ENCODE results near the gene C2CD4A.

Gene C2CD4A

GRCh38 chr15:62103431-62103830 lies 36.7 kb downstream of the C2CD4A start:
- no peak overlapping the region for H3K4me3 ChIP-seq (ENCODE audit: low read length)
- no peak for TF ChIP-seq CTCF (conservative IDR thresholded peaks at IDR 0.05; ENCODE audit: low read depth, low read length)
- no peak for DNase-seq (ENCODE audit: low read depth)

- no peak for TF ChIP-seq CTCF (conservative IDR thresholded peaks at IDR 0.05; ENCODE audit: low read depth, low read length)
- DNase-seq (ENCODE audit: low read depth), result no peak
- no peak overlapping the region for H3K4me3 ChIP-seq (ENCODE audit: low read length)
Observed at GRCh38 chr15:62104401-62104800, 37.6 kb downstream of the C2CD4A start.

- no peak for DNase-seq (ENCODE audit: low read depth)
- no peak overlapping the region for H3K4me3 ChIP-seq (ENCODE audit: low read length)
- no peak for TF ChIP-seq CTCF (conservative IDR thresholded peaks at IDR 0.05; ENCODE audit: low read depth, low read length)
Observed at GRCh38 chr15:62104846-62105245, 38.1 kb downstream of the C2CD4A start.

GRCh38 chr15:62105266-62105665 lies 38.5 kb downstream of the C2CD4A start:
- TF ChIP-seq CTCF (conservative IDR thresholded peaks at IDR 0.05; ENCODE audit: low read depth, low read length), result no peak
- DNase-seq (ENCODE audit: low read depth), result no peak
- no peak overlapping the region for H3K4me3 ChIP-seq (ENCODE audit: low read length)

GRCh38 chr15:62106096-62106495 lies 39.3 kb downstream of the C2CD4A start:
- no peak for DNase-seq (ENCODE audit: low read depth)
- TF ChIP-seq CTCF (conservative IDR thresholded peaks at IDR 0.05; ENCODE audit: low read depth, low read length), result no peak
- H3K4me3 ChIP-seq (ENCODE audit: low read length), result no peak overlapping the region

- no peak for TF ChIP-seq CTCF (conservative IDR thresholded peaks at IDR 0.05; ENCODE audit: low read depth, low read length)
- DNase-seq (ENCODE audit: low read depth), result no peak
Observed at GRCh38 chr15:62107571-62108121, 40.9 kb downstream of the C2CD4A start.

GRCh38 chr15:62108411-62108810 lies 41.6 kb downstream of the C2CD4A start:
- no peak for TF ChIP-seq CTCF (conservative IDR thresholded peaks at IDR 0.05; ENCODE audit: low read depth, low read length)
- no peak for DNase-seq (ENCODE audit: low read depth)
- no peak overlapping the region for H3K4me3 ChIP-seq (ENCODE audit: low read length)

More at GRCh38 chr15:62107571-62108121, 40.9 kb downstream of the C2CD4A start:
- H3K4me3 ChIP-seq (ENCODE audit: low read length), result no peak overlapping the region

Data from retinal pigment epithelial cell (primary cell).